Measurements from ENCODE around the gene CAPN9. TPM values are rescaled to one million over a fixed set of nuclear protein-coding genes. Genes with fewer than 3 reads are reported as not detected.

Gene CAPN9
- total RNA-seq, 1 donor from 2014 or later = 26.6 TPM

DNA sequence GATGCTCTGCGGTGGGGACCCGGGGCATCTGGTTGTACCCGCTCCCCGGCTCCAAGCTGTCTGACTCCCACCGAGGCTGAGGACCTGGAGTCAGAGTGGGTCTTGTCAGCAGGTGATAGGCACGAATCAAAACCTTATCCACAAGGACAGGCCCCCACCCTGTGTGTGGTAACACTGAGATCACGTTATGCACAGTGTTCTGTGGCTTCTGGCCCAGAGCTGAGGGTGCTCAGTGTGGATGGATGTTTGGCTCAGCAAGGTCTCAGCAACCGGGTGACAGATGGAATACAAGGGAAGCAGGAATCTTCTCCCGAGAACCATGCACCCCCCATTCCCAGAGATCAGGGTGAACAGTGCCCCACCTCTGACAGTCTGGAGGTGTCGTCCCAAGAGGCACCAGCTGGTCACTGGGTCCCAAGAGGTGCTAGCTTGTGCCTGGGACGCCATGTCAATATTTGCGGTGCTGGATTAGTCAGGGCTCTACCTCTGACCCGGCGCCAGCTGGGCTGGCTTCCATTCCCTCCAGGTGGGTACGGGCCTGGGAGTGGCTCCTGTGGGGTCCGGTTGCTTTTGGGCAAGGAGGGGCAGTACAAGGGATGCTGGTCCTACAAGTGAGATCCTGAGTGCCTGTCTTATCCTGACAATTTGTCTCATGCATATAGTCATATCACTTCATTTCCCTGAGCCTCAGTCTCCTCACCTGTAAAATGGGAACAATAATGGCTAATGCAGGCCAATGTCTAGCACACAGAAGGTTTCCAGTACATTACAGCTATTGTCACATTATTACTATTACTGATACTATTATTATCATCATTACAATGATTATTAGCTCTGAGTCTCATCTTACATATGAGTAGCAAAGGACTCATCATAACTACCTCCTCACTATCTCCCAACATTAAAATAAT is 957 bp downstream of the CAPN9 start:
- DNase-seq = no peak

DNA sequence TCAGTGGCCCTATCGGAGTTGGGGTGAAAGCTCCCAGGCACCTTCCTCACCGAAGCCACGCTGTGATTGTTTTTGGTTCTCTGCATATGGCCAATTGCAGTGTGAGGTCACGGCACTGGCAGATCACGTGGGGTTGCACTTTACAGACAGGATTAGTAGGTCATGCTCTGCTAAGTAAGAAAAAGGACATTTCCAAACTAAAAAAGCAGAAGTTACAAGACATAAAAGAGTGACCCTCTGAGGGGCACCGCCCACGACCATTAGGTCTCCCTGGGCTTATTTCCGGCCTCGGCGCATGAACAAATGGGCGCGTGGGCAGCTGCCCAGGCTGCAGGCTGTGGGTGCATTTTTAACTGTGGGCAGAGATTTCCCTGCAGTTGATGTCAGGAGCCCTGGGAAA is 2.0 kb downstream of the CAPN9 start:
- intact Hi-C loops (cut with DNase I) = no loop called here
- TF ChIP-seq, protein P1, sequence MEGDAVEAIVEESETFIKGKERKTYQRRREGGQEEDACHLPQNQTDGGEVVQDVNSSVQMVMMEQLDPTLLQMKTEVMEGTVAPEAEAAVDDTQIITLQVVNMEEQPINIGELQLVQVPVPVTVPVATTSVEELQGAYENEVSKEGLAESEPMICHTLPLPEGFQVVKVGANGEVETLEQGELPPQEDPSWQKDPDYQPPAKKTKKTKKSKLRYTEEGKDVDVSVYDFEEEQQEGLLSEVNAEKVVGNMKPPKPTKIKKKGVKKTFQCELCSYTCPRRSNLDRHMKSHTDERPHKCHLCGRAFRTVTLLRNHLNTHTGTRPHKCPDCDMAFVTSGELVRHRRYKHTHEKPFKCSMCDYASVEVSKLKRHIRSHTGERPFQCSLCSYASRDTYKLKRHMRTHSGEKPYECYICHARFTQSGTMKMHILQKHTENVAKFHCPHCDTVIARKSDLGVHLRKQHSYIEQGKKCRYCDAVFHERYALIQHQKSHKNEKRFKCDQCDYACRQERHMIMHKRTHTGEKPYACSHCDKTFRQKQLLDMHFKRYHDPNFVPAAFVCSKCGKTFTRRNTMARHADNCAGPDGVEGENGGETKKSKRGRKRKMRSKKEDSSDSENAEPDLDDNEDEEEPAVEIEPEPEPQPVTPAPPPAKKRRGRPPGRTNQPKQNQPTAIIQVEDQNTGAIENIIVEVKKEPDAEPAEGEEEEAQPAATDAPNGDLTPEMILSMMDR (IDR thresholded peaks at IDR 0.05) = no peak
- H3K9me3 ChIP-seq = no peaks in the 10 kb centered on the region

More for the DNA sequence above, 957 bp downstream of the CAPN9 start:
- H3K4me1 ChIP-seq = peaks cover 17% of the 10 kb centered on the region
- H3K4me3 ChIP-seq = peak overlapping the region; percentile 38
- H3K36me3 ChIP-seq = no peaks in the 10 kb centered on the region
- peak; percentile 24 to 45 for ATAC-seq
- TF ChIP-seq, protein P1 (IDR thresholded peaks at IDR 0.05) = no peak
- intact Hi-C loops (cut with DNase I) = no loop called here
- no peaks in the 10 kb centered on the region for H3K9me3 ChIP-seq
- H3K27me3 ChIP-seq (ENCODE audit: low read depth) = no peaks in the 10 kb centered on the region
- peak overlapping the region; percentile 60 for H3K27ac ChIP-seq

GRCh38 chr1:230749635-230750034 is 2.4 kb downstream of the CAPN9 start:
- H3K27me3 ChIP-seq (ENCODE audit: low read depth) = no peaks in the 10 kb centered on the region
- H3K4me1 ChIP-seq = peaks cover 23% of the 10 kb centered on the region
- intact Hi-C loops (cut with DNase I) = no loop called here
- no peaks in the 10 kb centered on the region for H3K36me3 ChIP-seq
- DNase-seq = no peak
- no peak for ATAC-seq
- H3K4me3 ChIP-seq = no peak overlapping the region
- TF ChIP-seq, protein P1 (IDR thresholded peaks at IDR 0.05) = no peak
- no peaks in the 10 kb centered on the region for H3K9me3 ChIP-seq
- no peak overlapping the region for H3K27ac ChIP-seq

More for the DNA sequence above, 2.0 kb downstream of the CAPN9 start:
- Histone ChIP-seq H3K36me3 (no peaks in the 10 kb centered on the region), H3K4me1 (peaks cover 22% of the 10 kb centered on the region), H3K4me3 (peak overlapping the region; percentile 38), H3K27ac (no peak overlapping the region), H3K27me3 (ENCODE audit: low read depth) (no peaks in the 10 kb centered on the region)
- no peak for DNase-seq
- ATAC-seq = no peak

DNA sequence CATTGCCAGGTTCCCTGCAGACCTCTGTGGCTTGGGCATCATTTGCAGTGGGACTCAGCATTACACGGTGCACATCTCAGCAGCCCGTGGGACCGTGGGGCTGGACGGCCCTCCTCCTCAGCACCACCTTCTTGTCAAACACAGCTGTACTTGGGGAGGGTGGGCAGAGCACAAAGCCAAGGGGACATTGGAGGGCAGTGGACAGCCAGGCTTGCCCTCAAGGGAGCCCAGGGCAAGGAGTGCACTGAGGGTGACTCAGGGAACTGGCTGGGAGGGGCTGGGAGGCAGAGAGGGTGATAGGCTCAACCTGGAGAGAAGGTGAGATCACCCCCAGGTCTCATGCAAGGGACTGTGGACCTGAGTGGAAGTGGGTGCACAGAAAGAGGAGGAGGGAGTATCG is 3.4 kb downstream of the CAPN9 start:
- H3K27me3 ChIP-seq (ENCODE audit: low read depth) = no peaks in the 10 kb centered on the region
- no peaks in the 10 kb centered on the region for H3K9me3 ChIP-seq
- H3K27ac ChIP-seq = no peak overlapping the region
- H3K36me3 ChIP-seq = no peaks in the 10 kb centered on the region
- DNase-seq = no peak
- H3K4me3 ChIP-seq = no peak overlapping the region
- TF ChIP-seq, protein P1 (IDR thresholded peaks at IDR 0.05) = no peak
- peaks cover 30% of the 10 kb centered on the region for H3K4me1 ChIP-seq
- intact Hi-C loops (cut with DNase I) = no loop called here
- peak; percentile 21 to 35 for ATAC-seq

- no peak for DNase-seq
- TF ChIP-seq, protein P1 (IDR thresholded peaks at IDR 0.05) = no peak
- intact Hi-C loops (cut with DNase I) = no loop called here
- Histone ChIP-seq H3K9me3 (no peaks in the 10 kb centered on the region), H3K4me3 (no peak overlapping the region), H3K36me3 (no peaks in the 10 kb centered on the region), H3K27ac (peak overlapping the region; percentile 73), H3K27me3 (ENCODE audit: low read depth) (no peaks in the 10 kb centered on the region), H3K4me1 (peaks cover 30% of the 10 kb centered on the region)
- ATAC-seq = no peak
Measured at GRCh38 chr1:230750986-230751625, 3.9 kb downstream of the CAPN9 start.
